ENCODE results near the gene PMM2.

DNA sequence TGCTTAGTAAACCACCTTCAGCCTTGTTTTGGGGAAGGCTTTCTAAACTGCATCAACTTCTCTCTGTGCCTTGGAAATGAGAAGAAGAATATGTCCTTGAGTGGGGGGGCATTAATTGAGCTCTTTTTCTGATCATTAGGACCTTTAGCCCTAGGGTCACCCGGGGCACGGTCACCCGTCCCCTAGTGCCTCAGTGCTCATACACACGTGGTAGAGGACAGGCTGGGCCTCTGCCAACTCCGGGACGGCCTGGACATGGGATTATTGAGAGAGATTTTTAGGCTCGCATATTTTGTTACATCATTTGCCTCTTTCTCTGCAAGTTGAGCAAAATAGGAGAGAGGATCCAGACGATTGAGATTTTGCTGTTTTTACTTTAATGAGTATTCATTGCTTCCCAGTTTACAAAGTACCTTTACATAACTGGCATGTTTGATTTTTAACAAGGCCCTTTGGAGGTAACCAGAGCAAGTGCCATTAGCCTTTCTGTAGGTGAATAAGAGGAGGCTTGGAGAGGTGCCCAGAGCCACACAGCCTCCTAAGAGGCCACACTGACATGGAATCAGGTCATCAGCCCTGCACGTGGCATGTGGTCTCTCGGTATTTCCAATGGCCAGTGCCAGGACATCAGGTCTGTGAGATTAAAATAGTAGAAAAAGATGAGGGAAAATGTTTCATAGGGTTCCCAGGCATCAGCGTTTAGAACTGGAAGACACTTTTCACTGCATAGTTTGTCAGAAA is 11.1 kb downstream of the PMM2 start:
- TF ChIP-seq, protein P1, sequence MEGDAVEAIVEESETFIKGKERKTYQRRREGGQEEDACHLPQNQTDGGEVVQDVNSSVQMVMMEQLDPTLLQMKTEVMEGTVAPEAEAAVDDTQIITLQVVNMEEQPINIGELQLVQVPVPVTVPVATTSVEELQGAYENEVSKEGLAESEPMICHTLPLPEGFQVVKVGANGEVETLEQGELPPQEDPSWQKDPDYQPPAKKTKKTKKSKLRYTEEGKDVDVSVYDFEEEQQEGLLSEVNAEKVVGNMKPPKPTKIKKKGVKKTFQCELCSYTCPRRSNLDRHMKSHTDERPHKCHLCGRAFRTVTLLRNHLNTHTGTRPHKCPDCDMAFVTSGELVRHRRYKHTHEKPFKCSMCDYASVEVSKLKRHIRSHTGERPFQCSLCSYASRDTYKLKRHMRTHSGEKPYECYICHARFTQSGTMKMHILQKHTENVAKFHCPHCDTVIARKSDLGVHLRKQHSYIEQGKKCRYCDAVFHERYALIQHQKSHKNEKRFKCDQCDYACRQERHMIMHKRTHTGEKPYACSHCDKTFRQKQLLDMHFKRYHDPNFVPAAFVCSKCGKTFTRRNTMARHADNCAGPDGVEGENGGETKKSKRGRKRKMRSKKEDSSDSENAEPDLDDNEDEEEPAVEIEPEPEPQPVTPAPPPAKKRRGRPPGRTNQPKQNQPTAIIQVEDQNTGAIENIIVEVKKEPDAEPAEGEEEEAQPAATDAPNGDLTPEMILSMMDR (IDR thresholded peaks at IDR 0.05): no peak
- no peak for TF ChIP-seq POLR2A (IDR thresholded peaks at IDR 0.05)
